BJ (cell line): Measurements from ENCODE around the gene TSHZ2. TPM values are rescaled to one million over a fixed set of nuclear protein-coding genes. Genes with fewer than 3 reads are reported as not detected.

ENCODE experiments used
- CTCF ChIA-PET: fragments of 350-600 bp; formaldehyde crosslinking; extraction: SDS; loops from one replicate; lab custom pipeline; 2021; ENCODE audit warnings: antibody characterized with exemption, inconsistent platforms; lab: Yijun Ruan, JAX
- POLR2A ChIA-PET: fragments of 300-600 bp; sonication (Branson Sonifier 250); formaldehyde crosslinking; extraction: SDS; loops from one replicate; lab custom pipeline; 2021; ENCODE audit warnings: antibody characterized with exemption; lab: Charles Lee
- DNase-seq: peaks from one replicate; pipeline ENCODE4 v3.0.0-alpha.2; 2011; ENCODE audit warnings: low read depth
- H3K27me3 ChIP-seq: 2 replicates; pipeline ENCODE4 v1.6.0; 2011; ENCODE audit warnings: low read length; ENCODE audit not compliant: control insufficient read depth, insufficient read depth
- H3K36me3 ChIP-seq: 2 replicates; pipeline ENCODE4 v1.5.1; 2011; ENCODE audit warnings: low read length; ENCODE audit not compliant: control insufficient read depth, insufficient read depth
- H3K4me3 ChIP-seq: 2 replicates; pipeline ENCODE4 v1.5.1; 2011; ENCODE audit warnings: low read depth, mild to moderate bottlenecking, control low read depth, low read length
- polyA plus RNA-seq: library from polyadenylated mRNA; depleted of rRNA; stranded (reverse); fragments of >200 nt; gene quantifications from 2 replicates; pipeline ENCODE4 v1.2.3, GENCODE V29; 2011
- TF ChIP-seq, protein P1 (sequence below): IDR thresholded peaks from 2 replicates; pipeline ENCODE4 v1.5.1; 2011; ENCODE audit warnings: low read depth, mild to moderate bottlenecking, control low read depth, inconsistent platforms, low read length, moderate library complexity; ENCODE audit not compliant: insufficient read depth

The TSHZ2 gene
- polyA plus RNA-seq, 1 experiment = not detected

DNA sequence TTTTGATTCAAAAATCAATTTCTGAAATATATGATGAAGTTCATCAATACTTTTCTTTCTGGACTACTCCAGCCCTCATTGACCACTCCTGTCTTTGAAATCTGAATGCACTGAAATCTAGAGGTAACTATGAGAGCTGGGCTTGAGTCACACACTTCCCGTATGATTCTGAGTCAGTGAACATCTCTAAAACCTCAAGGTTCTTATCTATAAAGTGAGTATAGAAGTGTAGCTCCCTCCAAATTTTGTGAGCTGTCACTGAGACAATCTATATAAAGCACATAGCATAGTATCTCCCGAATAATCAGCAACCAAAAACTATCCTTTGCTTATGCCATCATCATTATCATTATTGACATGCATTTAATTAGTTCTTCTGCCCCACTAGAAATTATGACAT, 182.4 kb downstream of the TSHZ2 start:
- TF ChIP-seq, protein P1, sequence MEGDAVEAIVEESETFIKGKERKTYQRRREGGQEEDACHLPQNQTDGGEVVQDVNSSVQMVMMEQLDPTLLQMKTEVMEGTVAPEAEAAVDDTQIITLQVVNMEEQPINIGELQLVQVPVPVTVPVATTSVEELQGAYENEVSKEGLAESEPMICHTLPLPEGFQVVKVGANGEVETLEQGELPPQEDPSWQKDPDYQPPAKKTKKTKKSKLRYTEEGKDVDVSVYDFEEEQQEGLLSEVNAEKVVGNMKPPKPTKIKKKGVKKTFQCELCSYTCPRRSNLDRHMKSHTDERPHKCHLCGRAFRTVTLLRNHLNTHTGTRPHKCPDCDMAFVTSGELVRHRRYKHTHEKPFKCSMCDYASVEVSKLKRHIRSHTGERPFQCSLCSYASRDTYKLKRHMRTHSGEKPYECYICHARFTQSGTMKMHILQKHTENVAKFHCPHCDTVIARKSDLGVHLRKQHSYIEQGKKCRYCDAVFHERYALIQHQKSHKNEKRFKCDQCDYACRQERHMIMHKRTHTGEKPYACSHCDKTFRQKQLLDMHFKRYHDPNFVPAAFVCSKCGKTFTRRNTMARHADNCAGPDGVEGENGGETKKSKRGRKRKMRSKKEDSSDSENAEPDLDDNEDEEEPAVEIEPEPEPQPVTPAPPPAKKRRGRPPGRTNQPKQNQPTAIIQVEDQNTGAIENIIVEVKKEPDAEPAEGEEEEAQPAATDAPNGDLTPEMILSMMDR = no peak
- ChIA-PET CTCF (interaction anchor here (0.7 to 1.6 kb wide), 2 partner anchors 393 to 900 kb away, joined by 3 to 5 read pairs; no protein-coding TSS in a partner anchor), POLR2A (no interaction called here)
- DNase-seq = no peak
- H3K4me3 ChIP-seq = no peak overlapping the region
- H3K27me3 ChIP-seq = no peaks in the 10 kb centered on the region
- H3K36me3 ChIP-seq = no peaks in the 10 kb centered on the region

DNA sequence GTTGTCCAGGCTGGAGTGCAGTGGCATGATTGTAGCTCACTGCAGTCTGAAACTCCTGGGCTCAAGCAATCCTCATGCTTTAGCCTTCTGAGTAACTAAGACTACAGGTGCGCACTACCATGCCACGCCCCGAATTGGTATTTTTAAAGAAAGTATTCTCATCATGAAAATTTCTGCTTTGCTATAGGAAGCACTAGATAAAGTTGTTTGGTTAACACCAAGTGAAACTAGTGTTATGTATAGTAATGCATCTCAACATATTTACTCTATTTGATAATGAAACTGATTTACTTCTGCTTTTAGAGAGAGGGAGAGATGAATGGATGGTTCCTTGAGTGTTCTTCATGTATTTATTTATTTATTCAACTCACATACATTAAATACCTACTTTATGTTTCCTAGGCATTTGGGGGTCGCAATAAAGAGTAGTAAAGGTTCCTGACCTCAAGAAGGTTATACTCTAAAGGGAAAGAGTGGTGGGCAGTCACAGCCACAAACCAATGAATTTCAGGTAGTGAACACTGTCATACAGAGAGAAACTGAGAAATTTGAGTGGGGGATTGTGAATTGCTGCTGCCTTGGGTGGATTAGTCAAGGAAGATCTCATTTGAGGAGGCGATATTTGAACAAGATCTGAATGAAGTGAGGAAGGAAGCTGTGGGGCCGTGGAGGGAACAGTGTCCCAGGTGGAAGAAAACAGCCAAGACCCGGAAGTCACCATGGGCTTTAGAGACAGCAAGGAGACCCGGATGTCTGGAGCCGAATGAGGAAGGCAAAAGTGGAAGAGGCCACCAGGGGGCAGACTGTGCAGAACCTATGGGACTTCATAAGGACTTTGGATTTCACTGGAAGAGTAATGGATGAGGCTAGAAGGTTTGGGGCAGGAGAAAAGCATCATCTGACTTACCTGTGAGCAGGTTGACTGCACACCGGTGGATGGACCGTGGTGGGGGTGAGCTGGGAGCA, 185.6 kb downstream of the TSHZ2 start:
- POLR2A ChIA-PET = no interaction called here
- no peak for DNase-seq

DNA sequence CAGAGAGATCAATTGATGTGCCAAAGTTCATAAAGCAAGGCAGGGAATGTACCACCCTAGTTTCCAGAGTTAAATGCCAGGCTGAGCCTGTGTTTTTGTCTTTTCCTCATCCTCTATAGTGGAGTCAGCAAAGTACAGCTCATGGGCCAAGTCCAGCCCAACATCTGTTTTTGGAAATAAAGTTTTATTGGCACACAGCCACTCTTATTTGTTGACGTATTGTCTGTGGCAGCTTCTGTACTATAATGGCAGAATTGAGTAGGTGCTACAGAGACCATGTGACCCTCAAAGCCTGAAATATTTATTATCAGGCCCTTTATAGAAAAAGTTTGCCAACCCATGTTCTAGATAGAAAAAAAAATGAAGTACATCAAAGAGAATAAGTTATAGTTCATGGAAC, 187.0 kb downstream of the TSHZ2 start:
- ChIA-PET POLR2A (no interaction called here), CTCF (interaction anchor here (0.8 to 2.5 kb wide), 4 partner anchors 8 to 774 kb away, joined by 3 to 8 read pairs (median 5); no protein-coding TSS in a partner anchor)
- H3K36me3 ChIP-seq = no peaks in the 10 kb centered on the region
- no peak overlapping the region for H3K4me3 ChIP-seq
- TF ChIP-seq, protein P1 = no peak
- H3K27me3 ChIP-seq = no peaks in the 10 kb centered on the region
- no peak for DNase-seq

More for the DNA sequence above, 185.6 kb downstream of the TSHZ2 start:
- no peaks in the 10 kb centered on the region for H3K36me3 ChIP-seq
- TF ChIP-seq, protein P1 = peak; percentile 70
- CTCF ChIA-PET = interaction anchor here (0.8 to 2.5 kb wide), 8 partner anchors 7 to 792 kb away, joined by 3 to 12 read pairs (median 4); no protein-coding TSS in a partner anchor
- no peak overlapping the region for H3K4me3 ChIP-seq
- no peaks in the 10 kb centered on the region for H3K27me3 ChIP-seq

DNA sequence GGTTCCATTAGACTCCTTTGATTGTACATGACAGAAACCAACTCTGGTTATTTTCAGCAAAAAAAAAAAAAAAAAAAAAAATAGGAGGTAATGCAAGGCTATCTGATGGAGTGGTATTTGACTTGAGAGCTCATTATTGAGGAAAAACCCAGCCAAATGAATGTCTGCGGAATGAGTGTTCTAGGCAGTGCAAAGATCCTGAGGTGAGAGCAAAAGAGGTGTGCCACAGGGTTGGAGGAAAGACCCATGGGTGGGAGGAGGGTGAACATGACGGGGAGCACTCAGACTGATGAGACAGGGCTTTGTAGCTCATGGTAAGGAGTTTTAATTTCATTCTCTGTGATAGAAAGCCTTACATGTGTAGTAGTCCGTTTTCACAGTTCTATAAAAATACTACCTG, 188.9 kb downstream of the TSHZ2 start:
- H3K36me3 ChIP-seq = no peaks in the 10 kb centered on the region
- H3K27me3 ChIP-seq = no peaks in the 10 kb centered on the region
- no peak overlapping the region for H3K4me3 ChIP-seq
- TF ChIP-seq, protein P1 = no peak
- ChIA-PET POLR2A (no interaction called here), CTCF (no interaction called here)
- no peak for DNase-seq

DNA sequence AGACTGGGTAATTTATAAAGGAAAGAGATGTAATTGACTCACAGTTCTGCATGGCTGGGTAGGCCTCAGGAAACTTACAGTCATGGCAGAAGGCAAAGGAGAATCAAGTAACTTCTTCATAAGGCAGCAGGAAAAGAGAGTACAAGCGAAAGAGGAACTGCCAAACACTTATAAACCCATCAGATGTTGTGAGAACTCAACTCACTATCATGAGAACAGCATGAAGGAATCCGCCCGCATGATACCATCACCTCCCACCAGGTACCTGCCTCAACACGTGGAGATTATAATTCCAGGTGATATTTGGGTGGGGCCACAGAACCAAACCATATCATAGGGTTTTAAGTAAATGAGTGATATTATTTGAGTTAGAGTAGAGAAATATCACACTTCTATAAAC, 189.3 kb downstream of the TSHZ2 start:
- TF ChIP-seq, protein P1 = no peak
- CTCF ChIA-PET = interaction anchor here (1.1 kb wide), 1 partner anchor 19 kb away, joined by 3 read pairs; no protein-coding TSS in a partner anchor
- no peak overlapping the region for H3K4me3 ChIP-seq
- no peaks in the 10 kb centered on the region for H3K27me3 ChIP-seq
- DNase-seq = no peak
- POLR2A ChIA-PET = no interaction called here
- H3K36me3 ChIP-seq = no peaks in the 10 kb centered on the region
